HG03457 (cell line): ENCODE results near the gene ZNF324B.
A peak's percentile ranks its signal among the peaks of the same experiment; 100 is the strongest.
"Not testable (repeated sequence)": the region's sequence is repeated elsewhere in the genome, so short reads cannot be mapped to it uniquely, and the experiment has no call there.

ENCODE experiments used
- ATAC-seq: cut with Tn5 transposase; IDR thresholded peaks from one replicate; pipeline ENCODE4 v1.9.1; 2021; ENCODE audit warnings: moderate number of reproducible peaks; ENCODE audit not compliant: unreplicated experiment

Gene ZNF324B

GRCh38 chr19:58479736-58480480 lies 28.5 kb downstream of the ZNF324B start:
- ATAC-seq = no peak

GRCh38 chr19:58480481-58480830 lies 29.0 kb downstream of the ZNF324B start:
- no peak for ATAC-seq

GRCh38 chr19:58480831-58481230 lies 29.4 kb downstream of the ZNF324B start:
- ATAC-seq = no peak

GRCh38 chr19:58482372-58482771 lies 30.9 kb downstream of the ZNF324B start:
- ATAC-seq = no peak

GRCh38 chr19:58483776-58484175 lies 32.4 kb downstream of the ZNF324B start:
- ATAC-seq = no peak

- ATAC-seq = not testable (repeated sequence)
Measured at GRCh38 chr19:58484349-58484748, 32.9 kb downstream of the ZNF324B start.

- no peak for ATAC-seq
Measured at GRCh38 chr19:58491393-58491792, 40.0 kb downstream of the ZNF324B start.

- no peak for ATAC-seq
Measured at GRCh38 chr19:58492265-58492664, 40.8 kb downstream of the ZNF324B start.

- ATAC-seq = no peak
Measured at GRCh38 chr19:58497634-58498170, 46.3 kb downstream of the ZNF324B start.

- ATAC-seq = no peak
Measured at GRCh38 chr19:58498316-58499020, 47.0 kb downstream of the ZNF324B start.

- ATAC-seq = peak; percentile 57
Measured at GRCh38 chr19:58499021-58499927, 47.9 kb downstream of the ZNF324B start.

- ATAC-seq = no peak
Measured at GRCh38 chr19:58500242-58500641, 48.8 kb downstream of the ZNF324B start.
